Activated CD8-positive, alpha-beta T cell treated with anti-CD3 and anti-CD28 coated beads for 36 hours (primary cell): ENCODE measurements around the gene SNAPC2. TPM values are rescaled to one million over a fixed set of nuclear protein-coding genes. Genes with fewer than 3 reads are reported as not detected.
A peak's percentile ranks its signal among the peaks of the same experiment; 100 is the strongest.

Experiments
- ATAC-seq: fragments of 200-7000 bp; cut with Tn5 transposase; one replicate; pipeline ENCODE4 v1.10.0; 2021; ENCODE audit warnings: mild to moderate bottlenecking, moderate library complexity
- CTCF ChIA-PET: fragments of 350-600 bp; sonication (Branson Sonifier 250); formaldehyde crosslinking; loops from one replicate; lab custom pipeline; 2021; ENCODE audit warnings: antibody characterized with exemption; lab: Charles Lee
- POLR2A ChIA-PET: fragments of 350-600 bp; sonication (Branson Sonifier 250); formaldehyde crosslinking; loops from one replicate; lab custom pipeline; 2021; ENCODE audit warnings: antibody characterized with exemption; lab: Charles Lee
- DNase-seq: peaks from one replicate; pipeline ENCODE4 v3.0.0-alpha.2; 2020
- H3K27ac Mint-ChIP-seq: one replicate; pipeline ENCODE4 v1.8.0; 2021; ENCODE audit warnings: mild to moderate bottlenecking, mixed read lengths
- H3K27me3 Mint-ChIP-seq: one replicate; pipeline ENCODE4 v1.8.0; 2021; ENCODE audit warnings: mixed read lengths
- H3K36me3 Mint-ChIP-seq: one replicate; pipeline ENCODE4 v1.8.0; 2021; ENCODE audit warnings: low read depth, mixed read lengths
- H3K4me1 Mint-ChIP-seq: one replicate; pipeline ENCODE4 v1.8.0; 2021; ENCODE audit warnings: low read depth, mixed read lengths
- H3K4me3 Mint-ChIP-seq: one replicate; pipeline ENCODE4 v1.8.0; 2021; ENCODE audit warnings: mild to moderate bottlenecking, moderate library complexity, mixed read lengths
- H3K9me3 Mint-ChIP-seq: one replicate; pipeline ENCODE4 v1.8.0; 2021; ENCODE audit warnings: mixed read lengths
- intact Hi-C: fragments of 100-400 bp; cut with micrococcal nuclease; formaldehyde crosslinking; loops from one replicate; pipeline ENCODE4 v1.10.0; 2022
- total RNA-seq, 2 experiments: library from RNA; stranded (reverse); gene quantifications; one replicate each; pipeline ENCODE4 v1.2.3, GENCODE V29; 2021
- TF ChIP-seq, protein P1 (sequence below): fragments of 200-600 bp; IDR thresholded peaks from one replicate; pipeline ENCODE4 v1.8.0; 2022; ENCODE audit warnings: antibody characterized with exemption, mild to moderate bottlenecking

The SNAPC2 gene
- total RNA-seq, 2 experiments from 2014 or later, result 16.0 to 18.2 TPM

GRCh38 chr19:7970716-7971448 lies 50.7 kb downstream of the SNAPC2 start:
- H3K27ac Mint-ChIP-seq, result no peak overlapping the region
- DNase-seq (peak; percentile 49), ATAC-seq (peak; percentile 67)
- peaks cover 27% of the 10 kb centered on the region for H3K36me3 Mint-ChIP-seq
- no peaks in the 10 kb centered on the region for H3K9me3 Mint-ChIP-seq
- ChIA-PET CTCF (interaction anchor here (0.8 to 4.7 kb wide), 19 partner anchors 8 to 871 kb away, joined by 3 to 28 read pairs (median 3); partner anchors contain the start of gene TIMM44), POLR2A (interaction anchor here (0.9 to 1.7 kb wide), 3 partner anchors 12 to 28 kb away, joined by 3 to 5 read pairs (median 5); no protein-coding TSS in a partner anchor)
- TF ChIP-seq, protein P1, sequence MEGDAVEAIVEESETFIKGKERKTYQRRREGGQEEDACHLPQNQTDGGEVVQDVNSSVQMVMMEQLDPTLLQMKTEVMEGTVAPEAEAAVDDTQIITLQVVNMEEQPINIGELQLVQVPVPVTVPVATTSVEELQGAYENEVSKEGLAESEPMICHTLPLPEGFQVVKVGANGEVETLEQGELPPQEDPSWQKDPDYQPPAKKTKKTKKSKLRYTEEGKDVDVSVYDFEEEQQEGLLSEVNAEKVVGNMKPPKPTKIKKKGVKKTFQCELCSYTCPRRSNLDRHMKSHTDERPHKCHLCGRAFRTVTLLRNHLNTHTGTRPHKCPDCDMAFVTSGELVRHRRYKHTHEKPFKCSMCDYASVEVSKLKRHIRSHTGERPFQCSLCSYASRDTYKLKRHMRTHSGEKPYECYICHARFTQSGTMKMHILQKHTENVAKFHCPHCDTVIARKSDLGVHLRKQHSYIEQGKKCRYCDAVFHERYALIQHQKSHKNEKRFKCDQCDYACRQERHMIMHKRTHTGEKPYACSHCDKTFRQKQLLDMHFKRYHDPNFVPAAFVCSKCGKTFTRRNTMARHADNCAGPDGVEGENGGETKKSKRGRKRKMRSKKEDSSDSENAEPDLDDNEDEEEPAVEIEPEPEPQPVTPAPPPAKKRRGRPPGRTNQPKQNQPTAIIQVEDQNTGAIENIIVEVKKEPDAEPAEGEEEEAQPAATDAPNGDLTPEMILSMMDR, result peak; percentile 81
- intact Hi-C loops, result no loop called here
- H3K4me3 Mint-ChIP-seq, result no peak overlapping the region
- H3K4me1 Mint-ChIP-seq, result no peaks in the 10 kb centered on the region
- H3K27me3 Mint-ChIP-seq, result no peaks in the 10 kb centered on the region

- TF ChIP-seq, protein P1, result no peak
- Mint-ChIP-seq H3K27me3 (no peaks in the 10 kb centered on the region), H3K9me3 (no peaks in the 10 kb centered on the region), H3K4me1 (no peaks in the 10 kb centered on the region), H3K4me3 (no peak overlapping the region), H3K36me3 (peaks cover 24% of the 10 kb centered on the region), H3K27ac (no peak overlapping the region)
- CTCF ChIA-PET, result interaction anchor here (0.9 to 4.7 kb wide), 6 partner anchors 9 to 59 kb away, joined by 5 to 28 read pairs (median 7); partner anchors contain the start of gene TIMM44
- POLR2A ChIA-PET, result interaction anchor here (1.2 to 1.7 kb wide), 2 partner anchors 27 to 28 kb away, joined by 3 to 5 read pairs; no protein-coding TSS in a partner anchor
- DNase-seq, result no peak
- intact Hi-C loops, result no loop called here
- ATAC-seq, result no peak
Observed at GRCh38 chr19:7971553-7972520, 51.7 kb downstream of the SNAPC2 start.

Other genes with a start within 250 kb of the SNAPC2 start
- gene MCEMP1, start 243.2 kb upstream of the SNAPC2 start, total RNA-seq, result not detected
- gene TRAPPC5, start 239.5 kb upstream of the SNAPC2 start, total RNA-seq, result 10 to 100 TPM; 85.0 to 85.9 TPM
- gene FCER2, start 218.2 kb upstream of the SNAPC2 start, total RNA-seq, result 1 to 10 TPM; 3.0 to 3.7 TPM
- gene CLEC4G, start 188.2 kb upstream of the SNAPC2 start, total RNA-seq, result not detected
- not detected for gene CD209, start 172.8 kb upstream of the SNAPC2 start, total RNA-seq
- gene CLEC4M, start 157.1 kb upstream of the SNAPC2 start, total RNA-seq, result not detected
- gene EVI5L, start 90.1 kb upstream of the SNAPC2 start, total RNA-seq, result 1 to 10 TPM; 3.4 to 3.9 TPM
- gene PRR36, start 45.9 kb upstream of the SNAPC2 start, total RNA-seq, result under 1 TPM in 1 of 2 experiments, not detected in 1; 0.20 TPM
- not detected for gene LRRC8E, start 31.8 kb upstream of the SNAPC2 start, total RNA-seq
- 10 to 100 TPM; 36.8 to 37.0 TPM for gene MAP2K7, start 16.5 kb upstream of the SNAPC2 start, total RNA-seq
- gene TGFBR3L, start 5.5 kb upstream of the SNAPC2 start, total RNA-seq, result 1 to 10 TPM; 5.1 to 5.9 TPM
- under 1 TPM; 0.74 to 0.87 TPM for gene CTXN1, start 5.8 kb downstream of the SNAPC2 start, total RNA-seq
- 10 to 100 TPM; 92.3 to 95.5 TPM for gene TIMM44, start 23.3 kb downstream of the SNAPC2 start, total RNA-seq
- 100 to 1,000 TPM; 161 to 164 TPM for gene ELAVL1, start 85.3 kb downstream of the SNAPC2 start, total RNA-seq
- under 1 TPM in 1 of 2 experiments, not detected in 1; 0.29 TPM for gene CCL25, start 132.4 kb downstream of the SNAPC2 start, total RNA-seq
- under 1 TPM in 1 of 2 experiments, not detected in 1; 0.02 TPM for gene FBN3, start 229.3 kb downstream of the SNAPC2 start, total RNA-seq